Gastroesophageal sphincter (tissue), 3 donors: ENCODE measurements around the gene TGIF2.

Experiments
- CTCF ChIP-seq, 4 experiments: fragments of 200-600 bp in 2 of 4; fragments of 450-650 bp in 2 of 4; sonication (generic) in 1 of 4; IDR thresholded peaks; one replicate each; pipeline ENCODE4 v1.5.1; 2017 to 2019; ENCODE audit warnings: antibody characterized with exemption in 4 of 4, mild to moderate bottlenecking in 2 of 4, moderate library complexity in 2 of 4
- POLR2A ChIP-seq, 2 donors: fragments of 450-650 bp; IDR thresholded peaks; one replicate each; pipeline ENCODE4 v1.6.1; 2017; ENCODE audit warnings: antibody characterized with exemption in 2 of 2, mild to moderate bottlenecking in 2 of 2, moderate library complexity in 1 of 2

- no peak for TF ChIP-seq CTCF (IDR thresholded peaks at IDR 0.05)
- TF ChIP-seq POLR2A (IDR thresholded peaks at IDR 0.05): no peak
These were observed 10.7 kb downstream of the TGIF2 start for GRCh38 chr20:36584018-36584481.
